GOT3 (cell line): ENCODE results near the gene NDST1.

ENCODE experiments used
- DNase-seq: peaks from one replicate; lab custom pipeline; 2025; ENCODE audit warnings: mixed read lengths; lab: John Stamatoyannopoulos, UW

NDST1 gene

GRCh38 chr5:150606476-150606875, 98.5 kb downstream of the NDST1 start:
- DNase-seq = no peak

- no peak for DNase-seq
Measured at GRCh38 chr5:150607105-150607504, 99.2 kb downstream of the NDST1 start.
